NK-92 (cell line): ENCODE data around the gene MRPL23.

Experiments used
- DNase-seq: peaks from one replicate; lab custom pipeline; 2025; ENCODE audit not compliant: unreplicated experiment; lab: John Stamatoyannopoulos, UW

Gene MRPL23

DNA sequence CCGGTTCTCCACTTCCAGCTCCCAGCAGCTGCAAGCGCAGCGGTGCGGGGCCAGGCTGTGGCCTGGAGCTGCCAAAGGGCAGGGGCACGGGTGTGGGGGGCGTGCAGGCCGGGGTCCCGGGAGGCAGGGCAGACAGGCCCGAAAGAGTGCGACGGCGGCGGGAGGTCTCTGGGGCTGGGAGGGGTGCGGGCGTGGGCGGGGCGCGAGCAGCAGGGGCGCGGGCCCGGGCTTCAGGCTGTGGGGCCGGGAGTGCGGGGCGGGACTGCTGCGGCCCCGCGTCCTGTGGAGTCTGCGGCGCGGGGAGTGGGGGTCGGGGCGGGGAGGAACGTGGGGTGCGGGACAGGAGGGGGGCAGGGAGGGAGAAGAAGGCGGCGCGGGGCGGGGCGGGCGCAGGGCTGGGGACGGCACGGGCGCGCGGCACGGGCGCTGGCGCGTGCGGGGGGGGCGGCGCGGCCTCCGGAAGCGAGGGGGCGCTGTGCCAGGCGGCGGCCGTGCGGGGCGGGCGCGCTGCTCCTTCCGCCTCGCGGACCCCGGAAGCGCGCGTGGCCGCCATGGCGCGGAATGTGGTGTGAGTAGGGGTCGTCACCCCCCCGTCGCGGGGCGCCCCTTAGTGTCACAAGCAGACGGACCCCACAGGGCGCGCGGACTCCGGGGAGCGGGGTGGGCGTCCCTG, at the start of gene MRPL23:
Gene MRPL23 (plus strand): TSS at position 521 of the 673 bp plus-strand sequence. CDS start 31 bp downstream, at position 552.
- DNase-seq = no peak

DNA sequence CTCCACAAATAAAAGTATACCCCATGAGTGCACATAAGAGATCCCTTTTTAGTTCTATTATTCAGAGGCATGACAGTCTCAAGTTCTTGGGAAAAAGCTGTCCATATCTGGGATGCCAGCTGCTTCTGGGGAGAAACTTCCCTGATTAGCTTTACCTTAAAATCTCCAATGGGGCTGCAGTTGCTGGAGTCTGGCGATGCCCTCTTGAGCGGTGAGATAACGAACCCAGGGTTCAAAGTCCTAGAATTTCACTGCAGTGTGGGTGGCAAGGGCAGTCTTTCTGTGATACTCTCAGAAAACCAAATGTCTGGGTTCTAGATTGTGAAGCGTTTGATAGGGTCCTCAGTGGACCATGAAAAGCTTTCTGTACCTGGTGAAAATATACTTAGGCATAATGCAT, 48.0 kb upstream of the MRPL23 start:
- no peak for DNase-seq

DNA sequence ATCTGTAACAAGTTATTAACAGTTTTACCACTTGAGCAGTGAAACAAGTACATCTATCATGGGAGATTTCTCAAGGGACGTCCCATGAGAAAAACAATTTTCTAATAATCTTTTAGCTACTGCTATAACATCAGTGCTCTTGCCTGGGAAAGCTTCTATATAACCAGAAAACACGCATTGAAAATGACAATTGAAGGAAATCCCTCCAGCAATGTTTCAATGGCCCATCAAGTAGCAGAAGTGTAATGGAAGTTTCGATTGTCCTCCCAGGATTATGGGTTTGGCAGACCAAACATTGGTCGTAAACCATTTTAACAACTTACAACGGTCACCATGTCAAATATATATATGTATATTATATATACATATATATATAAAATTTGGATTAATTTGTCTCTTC, 47.4 kb upstream of the MRPL23 start:
- no peak for DNase-seq

DNA sequence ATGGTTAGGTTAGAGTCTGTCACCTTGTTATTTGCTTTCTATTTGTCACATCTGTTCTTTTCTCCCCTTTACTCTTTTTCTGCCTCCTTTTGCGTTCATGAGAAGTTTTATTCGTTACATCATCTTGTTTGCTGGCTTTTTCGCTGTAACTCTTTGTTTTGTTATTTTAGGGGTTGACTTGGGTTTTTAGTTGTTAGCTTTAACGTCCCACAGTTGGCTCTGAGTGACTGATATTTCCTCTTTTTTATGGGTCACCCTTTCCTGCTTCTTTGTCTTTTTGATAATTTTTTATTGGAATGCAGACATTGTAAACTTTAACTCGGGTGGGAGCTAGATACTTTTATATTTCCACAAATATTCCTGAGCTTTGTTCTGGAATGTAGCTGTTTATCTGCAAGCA, 41.0 kb upstream of the MRPL23 start:
- no peak for DNase-seq

DNA sequence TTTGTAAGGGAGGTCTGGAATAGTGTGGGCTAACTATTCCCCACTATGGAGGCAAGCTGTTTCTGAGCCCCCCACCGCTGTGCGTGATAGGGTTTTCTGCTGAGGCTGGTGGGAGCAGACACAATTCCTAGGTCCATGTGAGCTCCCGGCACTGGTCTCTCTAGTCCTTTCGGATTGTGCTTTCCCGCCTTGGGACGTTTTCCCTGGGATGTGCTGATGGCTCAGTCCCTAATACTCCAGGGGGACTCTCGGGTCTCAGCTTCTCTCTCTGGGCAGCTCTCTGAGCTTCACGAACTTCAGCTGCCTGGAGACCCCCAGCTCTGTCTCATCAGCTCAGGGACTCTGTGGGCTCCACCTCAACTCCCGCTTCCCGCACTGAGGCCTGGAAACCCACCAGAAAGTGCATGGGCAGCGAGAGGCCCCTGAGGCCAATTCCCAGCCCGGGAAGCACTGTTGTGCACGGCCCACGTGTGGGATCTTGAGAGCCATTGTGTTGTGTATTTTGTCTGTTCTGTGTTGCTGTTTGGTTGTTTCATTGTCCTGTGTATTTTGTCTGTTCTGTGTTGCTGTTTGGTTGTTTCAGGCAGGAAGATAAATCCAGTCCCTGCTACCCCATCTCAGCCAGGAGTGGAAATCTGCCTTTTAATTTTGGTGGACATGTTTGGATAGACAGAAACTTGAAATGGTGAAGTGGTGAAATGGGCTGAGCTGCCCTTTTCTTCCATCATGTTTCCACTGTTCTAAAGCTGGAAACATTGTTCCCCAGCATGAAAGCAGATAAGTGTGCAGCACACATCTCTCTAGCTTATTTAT, 40.3 kb upstream of the MRPL23 start:
- no peak for DNase-seq

DNA sequence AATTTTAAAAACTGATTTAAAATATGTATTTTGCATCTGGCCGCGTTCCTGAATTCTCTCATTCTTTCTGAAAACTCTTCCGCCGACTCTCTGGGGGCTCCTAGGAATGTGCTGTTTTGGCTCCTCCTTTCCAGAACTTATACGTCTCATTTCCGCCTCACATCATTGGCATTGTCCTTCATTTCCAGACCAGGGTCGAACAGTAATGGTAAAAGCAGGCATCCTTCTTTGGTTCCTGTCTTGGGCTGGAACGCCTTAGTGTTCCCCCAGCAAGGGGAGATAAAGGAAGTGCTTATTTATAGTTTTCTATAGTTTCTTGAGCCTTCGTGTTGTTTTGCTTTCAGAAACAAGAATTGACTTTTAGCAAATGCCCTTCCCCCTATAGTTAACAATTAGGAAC, 38.5 kb upstream of the MRPL23 start:
- no peak for DNase-seq

GRCh38 chr11:1909524-1909923, 37.6 kb upstream of the MRPL23 start:
- no peak for DNase-seq

DNA sequence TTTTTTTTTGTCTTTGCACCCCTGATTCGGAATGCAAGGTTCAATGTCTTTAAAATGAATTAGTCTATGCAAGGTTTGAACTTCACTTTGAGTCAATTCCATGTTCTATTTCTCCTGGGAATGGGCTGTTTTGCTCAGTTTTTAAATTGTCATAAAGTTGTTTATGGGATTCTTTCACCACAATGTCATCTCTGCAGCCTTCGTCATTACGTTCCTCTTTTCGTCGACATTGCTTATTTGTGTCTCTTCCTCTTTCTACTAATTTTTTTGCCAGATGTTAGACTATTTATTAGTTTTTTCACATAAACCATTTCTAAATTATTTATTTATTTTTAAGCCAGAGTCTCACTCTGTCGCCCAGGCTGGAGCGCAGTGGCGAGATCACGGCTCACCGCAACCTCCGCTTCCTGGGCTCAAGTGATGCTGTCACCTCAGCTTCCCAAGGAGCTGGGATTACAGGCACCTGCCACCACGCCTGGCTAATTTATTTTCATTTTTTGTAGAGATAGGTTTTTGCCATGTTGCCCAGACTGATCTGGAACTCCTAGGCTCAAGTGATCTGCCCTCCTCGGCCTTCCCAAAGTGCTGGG, 34.7 kb upstream of the MRPL23 start:
- no peak for DNase-seq

GRCh38 chr11:1913271-1914060, 33.7 kb upstream of the MRPL23 start:
- no peak for DNase-seq

GRCh38 chr11:1915795-1916131, 31.4 kb upstream of the MRPL23 start:
- no peak for DNase-seq

DNA sequence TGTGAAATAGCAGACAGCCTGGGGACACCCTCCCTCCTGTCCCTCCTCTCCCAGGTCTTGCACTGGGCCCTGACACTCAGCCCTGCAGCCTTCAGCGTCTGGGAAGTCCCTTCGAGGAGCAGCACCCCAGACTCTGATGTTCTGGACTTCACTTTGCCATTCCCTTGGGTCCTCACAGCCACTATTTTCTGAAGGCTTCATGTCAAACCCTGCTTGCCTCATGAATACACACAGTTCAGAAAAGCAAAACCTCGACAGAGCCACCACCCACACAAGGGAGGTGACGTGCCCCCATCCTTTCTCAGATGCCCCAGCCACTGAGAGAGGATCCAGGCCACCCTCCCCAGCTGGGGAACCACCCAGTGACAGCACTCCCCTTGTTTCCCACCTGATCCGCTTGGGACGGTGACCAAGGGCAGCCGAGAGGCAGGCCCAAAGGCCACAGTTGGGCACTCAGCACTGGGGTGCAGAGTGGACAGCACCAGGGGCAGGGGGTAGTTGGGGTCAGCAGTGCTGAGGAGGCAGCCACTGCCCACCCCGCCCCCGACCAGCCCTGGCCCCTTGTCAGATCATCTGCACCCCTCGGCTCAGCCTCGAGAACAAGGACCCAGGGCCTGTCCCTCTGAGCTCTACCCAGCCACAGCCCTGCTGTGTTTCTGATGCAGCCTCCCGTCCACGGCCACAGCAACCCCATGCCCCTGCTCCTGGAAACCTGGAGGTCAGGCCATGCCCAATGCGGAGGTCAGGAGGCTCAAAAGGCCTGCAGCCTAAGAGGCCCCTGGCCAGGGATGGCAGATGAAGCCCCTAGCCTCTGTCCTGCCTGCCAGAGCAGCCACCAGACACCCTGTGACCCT, 30.8 kb upstream of the MRPL23 start:
- DNase-seq = no peak

GRCh38 chr11:1916986-1917522, 30.1 kb upstream of the MRPL23 start:
- no peak for DNase-seq

GRCh38 chr11:1917523-1918435, 29.4 kb upstream of the MRPL23 start:
- DNase-seq = no peak

DNA sequence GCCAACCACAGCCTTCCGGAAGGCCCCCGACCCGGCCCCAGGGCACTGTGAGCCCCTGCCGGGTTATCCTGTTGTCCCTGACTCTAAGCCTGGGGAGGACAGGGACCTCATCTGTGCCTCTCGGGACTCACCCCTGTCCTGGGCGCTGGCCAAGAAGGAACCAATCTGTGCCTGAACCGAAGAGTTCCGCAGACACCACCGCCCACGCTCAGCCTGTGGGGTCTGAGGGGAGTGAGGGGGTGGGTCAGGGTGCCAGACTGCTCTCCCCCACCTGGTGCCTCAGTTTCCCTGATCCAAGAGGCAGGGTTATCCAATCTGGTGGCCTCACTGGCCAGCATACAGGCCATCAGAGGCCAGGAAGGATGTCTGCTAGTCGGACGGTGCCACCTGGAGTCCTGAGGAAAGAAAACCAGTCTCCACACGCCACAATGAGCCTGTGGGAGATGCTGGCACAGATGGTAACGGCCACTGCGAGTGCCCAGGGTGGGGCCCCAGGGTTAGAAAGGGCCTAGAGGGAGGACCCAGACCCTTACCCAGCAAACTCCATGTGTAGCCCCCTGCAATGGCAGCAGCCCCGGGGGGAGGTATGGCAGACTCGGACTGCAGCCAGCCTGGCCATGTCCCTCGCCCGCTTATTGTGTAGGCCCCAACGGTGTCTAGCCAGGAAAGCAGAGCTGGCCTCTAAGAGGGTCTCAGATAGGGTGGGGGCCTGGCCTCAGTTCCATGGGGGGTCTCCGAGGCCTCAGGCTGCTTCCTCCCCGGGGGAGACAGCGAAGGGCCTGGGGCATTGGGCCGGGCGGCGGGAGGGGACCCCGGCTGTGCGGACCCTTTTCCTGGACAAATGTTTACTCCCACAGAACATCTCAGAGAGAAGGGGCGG, 28.5 kb upstream of the MRPL23 start:
- no peak for DNase-seq

GRCh38 chr11:1919391-1920127, 27.6 kb upstream of the MRPL23 start, which contains the start of gene TNNT3:
TNNT3 (plus strand) TSS chr11:1919703; CDS start chr11:1922875, 3,172 bp downstream.
- no peak for DNase-seq

DNA sequence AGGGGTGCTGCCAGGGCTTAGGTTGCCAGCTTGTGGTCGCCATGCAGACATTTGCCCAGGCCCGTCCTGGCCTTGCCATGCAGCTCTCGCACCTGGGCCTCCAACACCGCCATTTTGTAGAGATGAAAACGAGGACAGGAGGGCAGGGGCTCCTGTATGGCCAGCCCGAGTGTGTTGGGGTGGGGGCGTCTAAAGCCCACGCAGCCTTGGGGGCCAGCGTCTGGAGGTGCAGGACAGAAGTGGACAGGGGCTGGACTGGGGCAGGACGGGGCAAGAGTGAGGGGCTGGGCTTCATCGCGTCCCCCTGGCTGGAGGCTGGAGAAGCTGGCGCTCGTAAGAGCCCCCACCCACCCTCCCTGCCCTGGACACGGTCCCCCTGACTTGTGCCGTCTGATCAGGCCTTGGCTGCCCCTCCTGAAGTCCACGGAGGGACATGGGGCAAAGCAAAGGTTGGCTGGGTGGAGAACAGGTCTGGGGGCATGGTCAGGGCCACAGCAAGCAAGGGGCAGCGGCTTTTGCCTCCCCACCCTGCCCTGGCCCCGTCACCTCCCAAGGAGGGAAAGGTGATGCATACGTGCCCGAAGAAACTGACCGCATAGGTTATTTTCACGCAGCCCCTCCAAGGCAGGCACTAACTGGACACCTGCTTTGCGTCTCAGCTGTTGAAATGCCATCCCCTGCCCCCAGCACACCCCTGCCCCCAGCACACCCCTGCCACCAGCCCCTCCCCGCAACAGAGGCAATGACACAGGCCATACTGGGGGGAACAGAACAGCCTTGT, 26.8 kb upstream of the MRPL23 start:
- no peak for DNase-seq
